Choroid plexus epithelial cell (primary cell): Measurements from ENCODE around the gene USP2.

ENCODE experiments used
- DNase-seq: peaks from one replicate; pipeline ENCODE4 v3.0.0-alpha.2; 2010; ENCODE audit warnings: low read depth
- H3K4me3 ChIP-seq: 2 replicates; pipeline ENCODE4 v1.5.1; 2011; ENCODE audit warnings: low read depth, mild to moderate bottlenecking, control low read depth, low read length, moderate library complexity
- CTCF ChIP-seq: conservative IDR thresholded peaks from 2 replicates; pipeline ENCODE4 v1.5.1; 2011; ENCODE audit warnings: low read depth, mild to moderate bottlenecking, control low read depth, inconsistent platforms, low read length, moderate library complexity

USP2 gene

GRCh38 chr11:119347242-119347641 is 34.2 kb downstream of the USP2 start:
- no peak overlapping the region for H3K4me3 ChIP-seq
- no peak for DNase-seq
- no peak for TF ChIP-seq CTCF

GRCh38 chr11:119346605-119347004 is 34.9 kb downstream of the USP2 start, which contains the start of gene MFRP:
Gene MFRP, minus strand, starts transcription at chr11:119346705. Its CDS starts 192 bp downstream, at chr11:119346513.
- DNase-seq: no peak
- no peak within 1 kb of the TSS for H3K4me3 ChIP-seq
- TF ChIP-seq CTCF: no peak

GRCh38 chr11:119345685-119346084 is 35.8 kb downstream of the USP2 start:
- no peak overlapping the region for H3K4me3 ChIP-seq
- TF ChIP-seq CTCF: no peak
- DNase-seq: no peak

DNA sequence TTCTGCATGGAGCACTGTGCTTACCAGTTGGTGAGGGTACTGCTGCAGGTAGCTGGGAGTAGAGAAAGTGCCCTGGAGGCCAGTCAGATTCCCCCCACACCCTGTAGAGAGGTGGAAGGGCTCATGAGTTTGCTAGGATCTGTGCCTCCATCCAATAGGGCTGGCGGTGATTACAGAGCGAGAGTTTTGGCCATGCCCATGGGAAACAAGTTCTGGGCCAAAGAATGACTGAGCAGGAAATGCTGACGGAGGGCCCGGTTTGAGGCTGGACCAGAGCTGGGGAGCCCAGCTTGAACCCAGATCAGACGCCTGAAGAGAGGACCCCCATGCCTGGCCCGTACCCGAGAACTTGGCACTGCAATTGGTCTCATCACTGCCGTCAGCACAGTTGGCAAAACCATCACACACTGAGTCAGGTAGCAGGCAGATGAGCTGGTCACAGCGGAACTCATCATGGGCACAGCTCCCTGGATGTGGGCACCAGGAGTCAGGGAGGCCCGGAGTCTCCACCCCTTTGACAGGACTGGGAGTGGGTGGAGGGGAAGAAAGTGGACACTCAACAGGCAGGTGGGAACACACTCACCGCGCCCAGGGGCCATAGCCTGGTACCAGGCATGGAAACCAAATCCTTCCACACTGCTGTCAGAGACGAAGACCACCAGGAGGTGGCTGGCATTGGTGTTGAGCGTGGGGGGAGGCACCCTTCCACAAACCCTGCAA is 37.0 kb downstream of the USP2 start:
- no peak for DNase-seq
- no peak overlapping the region for H3K4me3 ChIP-seq
- no peak for TF ChIP-seq CTCF

DNA sequence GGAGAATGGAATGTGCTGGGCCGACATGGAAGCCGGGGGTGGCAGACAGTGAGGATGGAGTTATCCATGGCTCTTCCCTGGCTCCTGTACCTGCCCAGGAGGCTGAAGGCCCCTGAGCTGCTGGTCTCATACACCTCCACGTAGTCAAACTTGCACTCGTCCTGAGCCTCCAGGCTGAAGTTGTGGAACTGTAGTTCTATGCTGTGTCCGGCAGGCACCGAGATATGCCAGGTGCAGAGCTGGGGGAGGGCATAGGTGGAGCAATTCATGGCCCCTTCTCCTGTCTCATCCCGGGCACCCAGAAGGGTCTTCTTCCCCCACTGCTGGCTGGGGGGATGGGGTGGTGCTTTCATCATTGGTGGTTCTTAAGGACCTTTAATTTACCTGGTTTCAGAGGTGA is 37.8 kb downstream of the USP2 start:
- TF ChIP-seq CTCF: no peak
- DNase-seq: no peak
- no peak overlapping the region for H3K4me3 ChIP-seq

- TF ChIP-seq CTCF: no peak
- H3K4me3 ChIP-seq: no peak overlapping the region
- DNase-seq: no peak
Measured at GRCh38 chr11:119342362-119343130, 38.9 kb downstream of the USP2 start.

GRCh38 chr11:119342023-119342300 is 39.5 kb downstream of the USP2 start:
- no peak for TF ChIP-seq CTCF
- no peak overlapping the region for H3K4me3 ChIP-seq
- no peak for DNase-seq
